T-cell (primary cell): ENCODE measurements around the gene FBXO24. TPM values are rescaled to one million over a fixed set of nuclear protein-coding genes. Genes with fewer than 3 reads are reported as not detected.

Experiments used
- ATAC-seq, 4 experiments: fragments of 200-7000 bp in 3 of 4; fragments of 150-1000 bp in 1 of 4; cut with Tn5 transposase; replicated peaks in 1 of 4; 1 replicate in 3 of 4; 2 replicates in 1 of 4; pipeline ENCODE4 v1.10.0; 2021; ENCODE audit warnings: moderate library complexity in 3 of 4, mild to moderate bottlenecking in 2 of 4, moderate number of reproducible peaks in 1 of 4
- CTCF ChIA-PET, 2 donors: fragments of 300-600 bp; sonication (Branson Sonifier 250); formaldehyde crosslinking; loops; one replicate each; lab custom pipeline; 2022; ENCODE audit warnings: antibody characterized with exemption in 2 of 2; lab: Charles Lee
- POLR2A ChIA-PET, 2 donors: fragments of 300-600 bp; sonication (Branson Sonifier 250); formaldehyde crosslinking; loops; one replicate each; lab custom pipeline; 2022; ENCODE audit warnings: antibody characterized with exemption in 2 of 2; lab: Charles Lee
- DNase-seq, 35 experiments: peaks; one replicate each; pipeline versions ENCODE4 v3.0.0 to v3.0.0-alpha.2; 2013 to 2023
- H3K27ac ChIP-seq: one replicate; pipeline ENCODE4 v1.5.1; 2013; ENCODE audit warnings: low read length
- H3K27me3 ChIP-seq, 2 experiments: replicated peaks in 1 of 2; 1 replicate in 1 of 2; 2 replicates in 1 of 2; pipeline versions ENCODE4 v1.6.1 to v1.7.0; 2013; ENCODE audit warnings: low read length in 1 of 2, mixed read lengths in 1 of 2; ENCODE audit not compliant: control insufficient read depth in 2 of 2, insufficient read depth in 2 of 2; ENCODE audit errors: extremely low read depth in 1 of 2
- H3K36me3 ChIP-seq, 2 donors: 1 replicate in 1 of 2; 2 replicates in 1 of 2; pipeline versions ENCODE4 v1.6.1 to v1.7.0; 2013; ENCODE audit warnings: low read length in 1 of 2; ENCODE audit not compliant: control insufficient read depth in 2 of 2, insufficient read depth in 1 of 2; ENCODE audit errors: extremely low read depth in 1 of 2
- H3K4me1 ChIP-seq, 2 experiments: 1 replicate in 1 of 2; 2 replicates in 1 of 2; pipeline versions ENCODE4 v1.6.1 to v1.7.0; 2013; ENCODE audit warnings: low read length in 2 of 2, mixed read lengths in 1 of 2; ENCODE audit not compliant: insufficient read depth in 2 of 2, control insufficient read depth in 1 of 2; ENCODE audit errors: extremely low read depth in 1 of 2
- H3K4me3 ChIP-seq, 2 donors: 1 replicate in 1 of 2; 2 replicates in 1 of 2; pipeline versions ENCODE4 v1.5.1 to v1.7.0; 2013; ENCODE audit warnings: mild to moderate bottlenecking in 2 of 2, low read length in 1 of 2, moderate library complexity in 1 of 2; ENCODE audit not compliant: control insufficient read depth in 1 of 2; ENCODE audit errors: extremely low read depth in 1 of 2
- H3K9me3 ChIP-seq: 2 replicates; pipeline ENCODE4 v1.7.0; 2013
- H3K27ac Mint-ChIP-seq, 2 donors: one replicate each; pipeline ENCODE4 v1.8.0; 2020 to 2021; ENCODE audit warnings: mild to moderate bottlenecking in 2 of 2, mixed read lengths in 2 of 2
- H3K27me3 Mint-ChIP-seq, 2 donors: one replicate each; pipeline ENCODE4 v1.8.0; 2021 to 2022; ENCODE audit warnings: mixed read lengths in 2 of 2
- H3K36me3 Mint-ChIP-seq: one replicate; pipeline ENCODE4 v1.8.0; 2021; ENCODE audit warnings: mixed read lengths
- H3K4me1 Mint-ChIP-seq, 3 donors: one replicate each; pipeline ENCODE4 v1.8.0; 2020 to 2022; ENCODE audit warnings: mixed read lengths in 3 of 3, mild to moderate bottlenecking in 1 of 3
- H3K4me3 Mint-ChIP-seq, 3 donors: one replicate each; pipeline ENCODE4 v1.8.0; 2020 to 2022; ENCODE audit warnings: mild to moderate bottlenecking in 3 of 3, mixed read lengths in 3 of 3, moderate library complexity in 3 of 3
- H3K9me3 Mint-ChIP-seq, 3 donors: one replicate each; pipeline ENCODE4 v1.8.0; 2020 to 2022; ENCODE audit warnings: mixed read lengths in 3 of 3
- WGBS: methylation state at CpG from one replicate; pipeline ENCODE4 v1.1.5; 2013; ENCODE audit warnings: missing lambda C conversion rate; ENCODE audit not compliant: insufficient coverage; 5-methylcytosine and 5-hydroxymethylcytosine counted together
- total RNA-seq, 35 experiments: library from RNA in 6 of 35; stranded (reverse) in 6 of 35; fragments of 120-200 nt in 1 of 35; gene quantifications; one replicate each; pipeline versions ENCODE4 v1.2.1 to v1.2.4 and lab custom pipeline; 2013 to 2026

FBXO24 gene
- total RNA-seq, 5 donors from 2014 or later (not counting 1 experiment from before 2014, with no cell fraction given) = 0.70 to 1.7 (median 1.3) TPM

- ATAC-seq (no peak), DNase-seq (no peak)
- WGBS = 78% methylated on average over 5 of the region's 10 CpGs
- Mint-ChIP-seq H3K4me1 (peaks cover 0 to 3% (median 0%) of the 10 kb centered on the region in 3 donors), H3K4me3 (no peak within 1 kb of the TSS), H3K9me3 (no peaks in the 10 kb centered on the region), H3K27ac (no peak within 1 kb of the TSS), H3K36me3 (peaks cover 3% of the 10 kb centered on the region), H3K27me3 (peaks cover 0 to 10% of the 10 kb centered on the region in 2 donors)
- CTCF ChIA-PET = no interaction called here
- H3K36me3 ChIP-seq = no peaks in the 10 kb centered on the region
- no peak within 1 kb of the TSS for H3K4me3 ChIP-seq
- peaks cover 0 to 2% of the 10 kb centered on the region in 2 experiments for H3K4me1 ChIP-seq
- no peaks in the 10 kb centered on the region for H3K9me3 ChIP-seq
- POLR2A ChIA-PET = no interaction called here
- H3K27me3 ChIP-seq = peaks cover 0 to 29% of the 10 kb centered on the region in 2 experiments
- H3K27ac ChIP-seq = no peak within 1 kb of the TSS
Measured at GRCh38 chr7:100641463-100641859, 55.3 kb downstream of the FBXO24 start, which contains the start of gene TFR2. Gene TFR2, minus strand, starts transcription at chr7:100641552. Its CDS starts 43 bp downstream, at chr7:100641509.

DNA sequence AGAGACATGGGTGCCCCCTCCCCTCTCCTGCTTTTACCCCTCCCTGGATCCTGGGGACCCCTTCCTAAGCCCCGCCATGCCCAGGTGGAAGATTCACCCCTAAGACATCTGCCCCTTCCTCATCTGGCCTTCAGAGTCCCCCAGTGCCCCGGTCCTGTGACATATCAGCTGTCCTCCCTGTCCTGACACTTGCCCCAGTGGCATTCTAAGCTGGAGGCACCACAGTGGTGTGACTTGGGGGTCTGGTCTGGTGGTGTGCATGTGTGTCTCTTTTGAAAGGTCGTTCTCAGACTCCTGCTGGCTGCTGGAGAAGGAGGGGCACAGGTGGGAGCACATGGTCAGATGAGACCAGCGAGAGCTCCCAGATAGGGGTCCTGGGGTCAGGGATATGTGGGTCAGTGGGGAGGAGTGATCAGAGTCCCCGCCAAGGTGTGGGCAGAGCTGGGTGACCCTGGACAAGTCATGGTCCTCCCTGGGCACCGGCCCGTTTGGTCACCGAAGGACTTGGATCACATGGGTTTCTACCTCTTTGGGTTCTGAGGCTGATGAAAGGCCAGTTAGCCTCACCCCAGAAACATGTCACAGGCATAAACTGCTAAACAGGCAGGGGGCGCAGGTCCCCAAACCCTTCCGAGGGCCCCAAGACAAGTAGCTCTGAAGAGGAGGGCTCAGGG lies 55.9 kb downstream of the FBXO24 start:
- WGBS = 87% methylated on average over 8 of the region's 10 CpGs
- no peak overlapping the region for H3K4me3 Mint-ChIP-seq
- H3K9me3 Mint-ChIP-seq = no peaks in the 10 kb centered on the region
- no peak overlapping the region for H3K27ac Mint-ChIP-seq
- ChIA-PET CTCF (no interaction called here), POLR2A (interaction anchor here in 1 of 2 donors (0.6 kb wide), 1 partner anchor 147 kb away, joined by 3 read pairs; no protein-coding TSS in a partner anchor)
- no peaks in the 10 kb centered on the region for H3K9me3 ChIP-seq
- DNase-seq (no peak), ATAC-seq (no peak)
- H3K36me3 Mint-ChIP-seq = no peaks in the 10 kb centered on the region
- peaks cover 0 to 34% of the 10 kb centered on the region in 2 experiments for H3K27me3 ChIP-seq
- H3K4me1 ChIP-seq = peaks cover 0 to 2% of the 10 kb centered on the region in 2 experiments
- no peak overlapping the region for H3K27ac ChIP-seq
- peaks cover 0 to 10% of the 10 kb centered on the region in 2 donors for H3K27me3 Mint-ChIP-seq
- H3K4me1 Mint-ChIP-seq = peaks cover 0 to 3% (median 0%) of the 10 kb centered on the region in 3 donors
- H3K36me3 ChIP-seq = no peaks in the 10 kb centered on the region
- no peak overlapping the region for H3K4me3 ChIP-seq

DNA sequence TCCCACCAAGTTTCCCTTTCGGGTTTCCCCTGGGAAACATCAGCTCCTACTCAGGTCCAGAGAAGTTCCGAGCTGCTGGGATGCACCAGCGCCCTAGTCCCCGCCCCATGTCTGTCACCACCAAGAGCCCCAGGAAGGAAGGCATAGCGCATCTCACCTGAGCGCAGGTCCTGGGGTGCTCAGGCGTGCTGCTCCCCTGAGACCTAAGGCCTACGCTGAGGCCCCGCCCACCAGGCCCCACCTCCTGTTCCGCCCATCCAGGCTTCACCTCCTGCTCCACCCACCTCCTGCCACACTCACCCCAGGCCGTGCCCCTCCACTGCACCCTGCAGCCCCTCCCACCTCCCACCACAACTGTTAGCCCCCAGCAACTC lies 56.4 kb downstream of the FBXO24 start:
- CTCF ChIA-PET = no interaction called here

GRCh38 chr7:100649826-100650565 lies 63.9 kb downstream of the FBXO24 start:
- H3K4me1 ChIP-seq = no peaks in the 10 kb centered on the region
- Mint-ChIP-seq H3K27me3 (peaks cover 25 to 43% of the 10 kb centered on the region in 2 donors), H3K9me3 (no peaks in the 10 kb centered on the region), H3K4me1 (peaks cover 0 to 2% (median 2%) of the 10 kb centered on the region in 3 donors), H3K27ac (no peak overlapping the region), H3K36me3 (no peaks in the 10 kb centered on the region), H3K4me3 (no peak overlapping the region)
- H3K36me3 ChIP-seq = no peaks in the 10 kb centered on the region
- H3K9me3 ChIP-seq = no peaks in the 10 kb centered on the region
- H3K27me3 ChIP-seq = peaks cover 3 to 74% of the 10 kb centered on the region in 2 experiments
- CTCF ChIA-PET = interaction anchor here in 1 of 2 donors (0.5 to 0.6 kb wide), 2 partner anchors 14 to 430 kb away, joined by 3 read pairs; no protein-coding TSS in a partner anchor
- 88% methylated on average over 6 of the region's 15 CpGs for WGBS
- DNase-seq (no peak), ATAC-seq (no peak)
- POLR2A ChIA-PET = no interaction called here
- no peak overlapping the region for H3K4me3 ChIP-seq
- H3K27ac ChIP-seq = no peak overlapping the region

More for the DNA sequence above, 56.4 kb downstream of the FBXO24 start:
- Histone ChIP-seq H3K27me3 (peaks cover 0 to 40% of the 10 kb centered on the region in 2 experiments), H3K4me3 (no peak overlapping the region), H3K9me3 (no peaks in the 10 kb centered on the region), H3K27ac (no peak overlapping the region), H3K4me1 (peaks cover 0 to 2% of the 10 kb centered on the region in 2 experiments), H3K36me3 (no peaks in the 10 kb centered on the region)
- 71% methylated on average over 11 of the region's 11 CpGs for WGBS
- POLR2A ChIA-PET = interaction anchor here in 1 of 2 donors (0.6 kb wide), 1 partner anchor 147 kb away, joined by 3 read pairs; no protein-coding TSS in a partner anchor
- H3K9me3 Mint-ChIP-seq = no peaks in the 10 kb centered on the region
- no peaks in the 10 kb centered on the region for H3K36me3 Mint-ChIP-seq
- H3K4me1 Mint-ChIP-seq = peaks cover 0 to 3% (median 0%) of the 10 kb centered on the region in 3 donors
- DNase-seq (peak in 5 of 35 experiments; percentile 11 to 25 (median 20)), ATAC-seq (peak; percentile 31 to 57 (median 54))
- peaks cover 0 to 13% of the 10 kb centered on the region in 2 donors for H3K27me3 Mint-ChIP-seq
- H3K27ac Mint-ChIP-seq = no peak overlapping the region
- no peak overlapping the region for H3K4me3 Mint-ChIP-seq

Other genes starting within 250 kb of the FBXO24 start
- gene PILRB, start 228.2 kb upstream of the FBXO24 start, total RNA-seq = 100 to 1,000 TPM in 3 of 5 donors, 10 to 100 TPM in 2; 91.2 to 117 (median 102) TPM
- 10 to 100 TPM in 2 of 5 donors, 1 to 10 TPM in 3; 3.7 to 19.3 (median 7.1) TPM for gene PILRA, start 212.8 kb upstream of the FBXO24 start, total RNA-seq
- gene ZCWPW1, start 157.6 kb upstream of the FBXO24 start, total RNA-seq = 10 to 100 TPM in 3 of 5 donors, 1 to 10 TPM in 2; 6.9 to 13.9 (median 12.0) TPM
- gene MEPCE, start 156.5 kb upstream of the FBXO24 start, total RNA-seq = 10 to 100 TPM; 50.6 to 63.2 (median 60.3) TPM
- 100 to 1,000 TPM in 2 of 5 donors, 10 to 100 TPM in 3; 32.8 to 117 (median 98.6) TPM for gene PPP1R35, start 149.8 kb upstream of the FBXO24 start, total RNA-seq
- gene SPACDR, start 122.1 kb upstream of the FBXO24 start, total RNA-seq = 1 to 10 TPM; 1.3 to 4.0 (median 3.3) TPM
- gene TSC22D4, start 107.1 kb upstream of the FBXO24 start, total RNA-seq = 100 to 1,000 TPM in 4 of 5 donors, 10 to 100 TPM in 1; 85.2 to 160 (median 148) TPM
- 1 to 10 TPM in 2 of 5 donors, under 1 TPM in 3; 0.50 to 1.4 (median 0.99) TPM for gene NYAP1, start 102.4 kb upstream of the FBXO24 start, total RNA-seq
- gene AGFG2, start 47.1 kb upstream of the FBXO24 start, total RNA-seq = 10 to 100 TPM; 26.2 to 54.6 (median 40.2) TPM
- 100 to 1,000 TPM in 3 of 5 donors, 10 to 100 TPM in 2; 61.2 to 129 (median 107) TPM for gene SAP25, start 12.4 kb upstream of the FBXO24 start, total RNA-seq
- 100 to 1,000 TPM; 328 to 377 (median 362) TPM for gene LRCH4, start 199 bp upstream of the FBXO24 start, total RNA-seq
- 10 to 100 TPM in 3 of 5 donors, 1 to 10 TPM in 2; 5.4 to 14.0 (median 10.5) TPM for gene PCOLCE, start 16.0 kb downstream of the FBXO24 start, total RNA-seq
- 10 to 100 TPM; 10.9 to 19.0 (median 16.3) TPM for gene MOSPD3, start 26.2 kb downstream of the FBXO24 start, total RNA-seq
- 1 to 10 TPM; 3.8 to 8.7 (median 6.7) TPM for gene TFR2, start 55.2 kb downstream of the FBXO24 start, total RNA-seq
- not detected for gene ACTL6B, start 70.1 kb downstream of the FBXO24 start, total RNA-seq
- 100 to 1,000 TPM; 101 to 175 (median 153) TPM for gene GNB2, start 87.4 kb downstream of the FBXO24 start, total RNA-seq
- 100 to 1,000 TPM in 3 of 5 donors, 10 to 100 TPM in 2; 87.7 to 161 (median 124) TPM for gene GIGYF1, start 107.9 kb downstream of the FBXO24 start, total RNA-seq
- gene POP7, start 119.8 kb downstream of the FBXO24 start, total RNA-seq = 10 to 100 TPM in 3 of 5 donors, 1 to 10 TPM in 2; 8.3 to 18.1 (median 17.8) TPM
- gene EPO, start 134.1 kb downstream of the FBXO24 start, total RNA-seq = not detected
- not detected for gene ZAN, start 147.3 kb downstream of the FBXO24 start, total RNA-seq
- 10 to 100 TPM in 2 of 5 donors, 1 to 10 TPM in 3; 7.8 to 12.7 (median 9.5) TPM for gene EPHB4, start 241.2 kb downstream of the FBXO24 start, total RNA-seq